Amniotic epithelial cell (primary cell): Measurements from ENCODE around the gene SGPP2.
"Not testable (repeated sequence)": the region's sequence is repeated elsewhere in the genome, so short reads cannot be mapped to it uniquely, and the experiment has no call there.

Experiments
- DNase-seq: peaks from one replicate; pipeline ENCODE4 v3.0.0-alpha.2; 2010; ENCODE audit warnings: low read depth

SGPP2 gene, protein sequence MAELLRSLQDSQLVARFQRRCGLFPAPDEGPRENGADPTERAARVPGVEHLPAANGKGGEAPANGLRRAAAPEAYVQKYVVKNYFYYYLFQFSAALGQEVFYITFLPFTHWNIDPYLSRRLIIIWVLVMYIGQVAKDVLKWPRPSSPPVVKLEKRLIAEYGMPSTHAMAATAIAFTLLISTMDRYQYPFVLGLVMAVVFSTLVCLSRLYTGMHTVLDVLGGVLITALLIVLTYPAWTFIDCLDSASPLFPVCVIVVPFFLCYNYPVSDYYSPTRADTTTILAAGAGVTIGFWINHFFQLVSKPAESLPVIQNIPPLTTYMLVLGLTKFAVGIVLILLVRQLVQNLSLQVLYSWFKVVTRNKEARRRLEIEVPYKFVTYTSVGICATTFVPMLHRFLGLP

DNA sequence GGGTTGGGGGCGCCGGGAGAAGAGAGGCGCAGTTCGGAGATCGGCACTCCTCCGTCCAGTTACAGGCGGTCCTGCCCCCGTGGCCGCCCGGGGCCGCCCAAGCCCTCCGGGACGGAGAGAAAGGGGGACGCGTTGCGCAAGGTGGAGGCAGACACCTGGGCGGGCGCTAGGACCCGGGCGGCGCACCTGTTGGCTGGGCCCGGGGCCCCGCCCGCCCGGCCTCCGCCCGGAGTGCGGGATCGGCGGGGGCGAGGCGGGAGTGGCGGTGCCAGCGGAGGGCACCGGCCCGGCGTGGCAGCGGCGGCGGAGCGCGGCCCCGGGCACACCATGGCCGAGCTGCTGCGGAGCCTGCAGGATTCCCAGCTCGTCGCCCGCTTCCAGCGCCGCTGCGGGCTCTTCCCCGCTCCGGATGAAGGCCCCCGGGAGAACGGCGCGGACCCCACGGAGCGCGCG is at the start of gene SGPP2:
SGPP2 (plus strand) TSS at position 268 of the 453 bp plus-strand sequence; CDS start at position 328, 60 bp downstream.
- DNase-seq = no peak

DNA sequence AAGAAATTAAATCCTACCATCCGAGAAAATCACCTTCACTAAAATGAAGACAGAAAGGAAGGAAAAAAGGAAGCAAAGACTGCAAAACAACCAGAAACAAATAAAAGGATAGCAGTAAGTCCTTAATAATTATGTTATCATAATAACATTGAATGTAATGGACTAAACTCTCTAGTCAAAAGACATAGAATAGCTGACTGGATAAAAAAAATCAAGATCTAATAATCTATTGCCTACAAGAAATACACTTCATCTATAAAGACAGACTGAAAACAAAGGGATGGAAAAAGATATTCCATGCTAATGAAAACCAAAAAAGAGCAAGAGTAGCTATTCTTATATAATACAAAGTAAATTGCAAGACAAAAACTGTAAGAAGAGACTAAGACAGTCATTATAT is 48.5 kb upstream of the SGPP2 start:
- no peak for DNase-seq

DNA sequence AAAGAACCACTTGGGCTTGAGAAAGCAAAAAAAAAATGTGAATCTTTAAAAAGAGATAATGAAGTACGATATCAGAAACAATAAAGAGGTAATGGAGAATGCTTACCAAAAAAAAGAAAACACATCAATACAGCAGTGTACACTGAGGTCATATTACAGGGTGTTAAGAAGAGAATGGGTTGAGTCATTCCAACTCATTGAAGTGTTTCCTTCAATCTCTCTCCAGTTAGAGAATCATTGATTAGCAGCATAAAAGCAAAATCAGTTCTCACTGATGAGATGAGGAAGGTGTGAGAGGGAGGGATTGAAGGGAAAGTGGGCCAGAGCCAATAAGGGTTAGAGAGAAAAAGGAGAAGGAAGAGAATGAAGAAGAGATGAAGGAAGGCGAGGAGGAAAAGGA is 43.9 kb upstream of the SGPP2 start:
- DNase-seq = no peak

DNA sequence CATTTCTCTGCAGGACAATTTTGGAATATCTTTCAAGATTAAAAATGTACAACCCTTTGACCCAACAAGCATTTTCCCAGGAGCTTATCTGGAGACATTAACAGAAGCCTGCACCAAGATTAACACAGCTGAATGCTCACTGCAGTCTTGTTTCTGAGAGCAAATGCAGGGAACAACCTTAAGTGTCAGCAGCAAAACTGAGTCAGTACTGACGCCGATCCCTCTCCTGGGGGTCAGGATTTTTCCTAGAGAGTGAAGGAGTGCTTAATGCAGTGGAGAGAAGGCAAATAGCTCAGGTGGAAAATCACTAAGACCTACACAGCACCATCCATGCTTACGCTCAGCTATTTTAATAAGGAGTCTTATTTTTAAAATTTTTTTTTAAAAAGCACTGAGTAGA is 42.8 kb upstream of the SGPP2 start:
- DNase-seq = no peak

DNA sequence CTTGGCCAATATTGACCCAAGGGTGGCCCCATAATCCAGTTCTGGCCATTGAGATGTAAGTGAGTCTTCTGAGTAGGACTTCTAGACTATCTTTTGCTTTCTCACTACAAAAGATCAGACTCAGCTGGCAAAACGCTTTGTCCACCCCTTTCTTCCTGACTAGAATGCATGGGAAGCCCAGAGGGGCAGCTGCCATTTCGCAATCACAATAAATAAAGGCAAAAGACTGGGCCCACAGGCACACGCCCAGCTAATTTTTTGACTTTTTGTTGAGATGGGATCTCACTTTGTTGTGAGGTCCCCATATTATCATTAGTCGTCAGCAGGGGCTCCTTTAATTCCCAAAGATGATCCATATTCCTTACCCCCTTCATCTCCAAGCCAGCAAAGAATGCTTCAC is 41.1 kb upstream of the SGPP2 start:
- DNase-seq = no peak

DNA sequence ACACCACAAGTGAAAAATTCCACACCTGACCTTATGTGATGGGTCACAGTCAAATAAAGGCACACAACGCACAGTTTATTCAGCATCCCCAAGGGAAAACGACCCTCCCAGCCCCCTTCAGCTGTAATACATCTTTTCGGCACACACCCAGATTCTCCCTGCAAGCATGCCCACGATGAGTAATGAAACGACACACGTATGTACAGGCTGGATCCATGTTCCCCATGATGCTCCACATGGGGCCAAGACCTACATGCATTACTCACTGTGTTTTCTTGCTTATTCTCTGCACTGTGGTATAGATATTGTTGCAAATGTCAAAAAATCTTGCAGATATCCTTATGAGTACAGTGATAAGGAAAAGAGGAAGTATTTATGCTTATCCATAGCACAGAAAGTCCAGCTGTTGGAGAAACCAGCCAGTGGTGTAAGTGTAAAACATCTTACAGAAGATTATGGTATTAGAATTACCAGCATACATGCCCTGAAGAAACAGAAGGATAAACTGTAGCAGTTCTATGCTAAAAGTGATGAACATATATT is 32.5 kb upstream of the SGPP2 start:
- no peak for DNase-seq

DNA sequence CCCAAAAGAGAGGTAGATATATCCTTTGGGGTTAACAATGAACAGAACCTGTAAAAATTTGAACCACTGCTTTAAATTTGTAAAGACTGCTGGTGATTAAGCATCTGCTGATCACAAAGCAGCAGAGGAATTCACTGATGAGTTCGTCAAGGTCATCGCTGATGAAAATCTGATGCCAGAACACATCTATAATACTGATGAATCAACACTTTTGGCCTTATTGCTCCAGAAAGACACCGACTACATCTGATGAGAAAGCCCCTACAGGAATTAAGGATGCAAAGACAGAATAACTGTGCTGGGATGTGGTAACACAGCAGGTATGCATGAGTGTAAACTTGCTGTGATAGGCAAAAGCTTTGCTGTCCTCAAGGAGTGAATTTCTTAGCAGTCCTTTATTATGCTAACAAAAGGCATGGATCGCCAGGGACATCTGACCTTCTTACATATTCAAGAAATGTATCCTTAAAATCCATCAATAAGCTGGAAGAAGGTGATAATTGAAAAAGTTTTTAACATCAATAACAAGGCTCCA is 30.5 kb upstream of the SGPP2 start:
- no peak for DNase-seq

DNA sequence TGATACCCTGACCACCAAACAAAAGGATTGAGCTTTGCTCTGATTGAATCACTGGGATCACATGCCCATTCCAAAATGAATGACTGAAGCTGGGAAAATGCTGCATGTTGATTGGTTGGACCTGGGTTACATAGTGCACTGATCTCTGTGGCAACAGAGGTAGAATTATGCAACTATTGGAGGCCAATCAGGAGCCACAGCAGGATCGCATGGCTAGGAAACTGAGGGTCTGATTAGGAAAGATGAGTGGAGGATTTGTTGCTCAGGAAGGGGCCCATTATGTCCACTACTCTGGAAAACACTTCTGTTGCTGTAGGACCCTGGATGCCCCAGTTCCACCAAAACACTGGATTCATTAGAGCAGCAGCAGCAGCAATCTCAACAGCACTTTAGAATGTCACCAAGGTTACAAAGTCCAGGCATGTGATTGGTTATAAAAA is 25.9 kb upstream of the SGPP2 start:
- DNase-seq = no peak

DNA sequence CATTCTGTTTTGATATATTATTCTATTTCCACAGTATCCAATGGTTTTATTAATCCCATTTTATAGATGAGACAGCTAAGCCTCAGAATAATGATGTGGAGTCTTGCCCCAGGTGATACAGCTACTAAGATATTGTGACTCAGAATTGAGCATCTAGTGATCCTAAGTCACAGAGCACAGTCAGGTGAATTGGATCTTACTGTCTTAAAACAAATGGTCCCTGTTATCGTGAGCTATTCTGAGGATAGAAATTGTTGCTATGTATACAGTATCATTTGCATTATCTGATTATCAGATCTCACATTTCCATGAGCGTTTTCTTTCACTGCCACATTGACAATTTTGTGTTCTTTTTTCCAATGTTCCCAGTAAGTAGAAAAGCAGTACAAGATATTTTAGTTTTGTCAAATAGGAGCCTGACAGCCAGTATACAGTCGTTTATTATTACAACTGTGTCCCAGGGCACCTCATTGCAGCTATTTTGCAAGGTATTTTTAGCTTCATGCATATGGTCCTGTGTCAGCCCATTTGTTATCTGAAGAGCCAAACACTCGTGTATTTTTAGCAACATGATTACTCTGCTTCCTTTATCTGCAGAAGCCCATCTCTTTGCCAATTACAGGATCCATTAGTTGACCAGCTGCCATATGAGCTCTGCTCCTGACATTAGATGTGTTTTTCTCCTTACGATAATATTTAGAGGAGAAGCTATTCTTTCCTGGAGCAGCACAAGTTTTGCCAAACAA is 25.1 kb upstream of the SGPP2 start:
- DNase-seq = no peak

DNA sequence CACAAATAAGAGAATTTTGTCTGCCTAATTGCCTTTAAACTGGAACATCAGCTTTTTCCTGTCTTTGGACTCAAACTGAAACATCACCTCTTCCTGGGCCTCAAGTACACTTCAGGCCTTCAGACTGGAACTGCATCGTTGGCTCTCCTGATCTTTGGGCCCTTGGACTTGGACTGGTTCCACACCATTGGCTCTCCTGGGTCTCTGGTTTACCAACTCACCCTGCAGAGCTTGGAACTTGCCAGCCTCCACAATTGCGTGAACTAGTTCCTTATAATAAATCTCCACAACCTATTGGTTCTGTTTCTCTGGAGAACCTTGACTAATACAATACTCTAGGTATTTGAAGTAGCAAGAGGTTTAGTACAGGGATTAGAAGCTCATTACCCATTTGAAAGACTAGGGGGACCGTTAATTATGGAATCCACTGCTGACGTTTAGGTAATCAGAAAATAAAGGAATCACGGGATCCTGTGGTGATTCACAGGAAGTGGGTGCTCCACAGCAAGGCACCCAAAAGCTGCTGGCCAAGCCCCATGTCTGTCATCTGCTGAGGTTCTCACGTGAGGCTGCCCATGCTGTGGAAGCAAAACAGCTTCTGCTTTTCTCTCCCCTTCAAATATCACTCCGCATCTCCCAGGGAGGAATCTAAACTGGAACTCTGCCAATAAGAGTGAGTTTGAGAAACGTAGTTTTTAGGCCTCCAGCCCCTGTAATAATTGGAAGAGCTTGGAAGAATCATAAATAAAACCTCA is 20.0 kb upstream of the SGPP2 start:
- DNase-seq = no peak

DNA sequence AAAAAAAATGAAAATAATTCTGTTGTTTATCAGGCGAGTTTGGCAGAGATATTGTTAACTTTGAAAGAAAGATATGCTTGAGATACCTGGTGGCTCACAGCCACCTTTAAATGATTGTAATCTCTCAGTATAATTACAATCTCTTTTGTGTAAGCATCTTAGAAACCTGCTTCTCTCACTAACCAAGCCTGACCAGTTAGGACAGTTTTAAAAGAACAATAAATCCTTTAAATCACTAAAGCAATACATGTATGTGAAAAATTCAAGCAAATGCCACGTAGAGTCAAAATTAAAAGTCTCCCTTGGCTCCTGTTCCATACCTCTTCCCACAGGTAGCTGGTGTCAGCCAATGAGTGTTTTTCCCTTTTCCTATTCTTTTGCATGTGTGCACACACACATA is 15.7 kb upstream of the SGPP2 start:
- DNase-seq = no peak

DNA sequence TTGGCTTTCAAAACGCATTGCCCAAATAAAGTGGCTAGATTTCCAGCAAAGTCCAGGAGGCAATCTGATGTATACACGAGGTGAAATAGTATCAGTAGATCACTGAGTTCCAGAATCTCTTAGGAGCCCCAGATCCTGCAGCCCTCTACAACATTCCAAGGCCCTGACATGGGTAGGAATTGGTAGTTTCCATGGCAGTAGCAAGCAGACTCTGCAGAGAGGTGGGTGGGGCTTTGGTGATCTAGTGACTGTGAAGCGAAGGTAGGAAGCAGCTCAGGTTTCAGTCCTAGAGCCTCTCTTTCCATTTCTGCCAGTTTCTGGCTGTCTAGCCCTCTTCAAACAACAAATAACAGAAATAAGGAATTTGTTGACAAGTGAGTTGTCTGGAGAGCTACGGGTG is 13.8 kb upstream of the SGPP2 start:
- no peak for DNase-seq

DNA sequence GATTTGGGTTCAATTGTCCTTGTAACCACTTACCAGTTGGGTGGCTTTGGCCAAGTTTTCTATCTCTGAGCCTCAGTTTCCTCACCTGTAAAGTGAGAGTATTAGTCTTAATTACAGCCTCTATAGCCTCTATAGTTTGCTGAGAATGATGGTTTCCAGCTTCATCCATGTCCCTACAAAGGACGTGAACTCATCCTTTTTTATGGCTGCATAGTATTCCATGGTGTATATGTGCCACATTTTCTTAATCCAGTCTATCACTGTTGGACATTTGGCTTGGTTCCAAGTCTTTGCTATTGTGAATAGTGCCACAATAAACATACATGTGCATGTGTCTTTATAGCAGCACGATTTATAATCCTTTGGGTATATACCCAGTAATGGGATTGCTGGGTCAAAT is 12.0 kb upstream of the SGPP2 start:
- DNase-seq = not testable (repeated sequence)

DNA sequence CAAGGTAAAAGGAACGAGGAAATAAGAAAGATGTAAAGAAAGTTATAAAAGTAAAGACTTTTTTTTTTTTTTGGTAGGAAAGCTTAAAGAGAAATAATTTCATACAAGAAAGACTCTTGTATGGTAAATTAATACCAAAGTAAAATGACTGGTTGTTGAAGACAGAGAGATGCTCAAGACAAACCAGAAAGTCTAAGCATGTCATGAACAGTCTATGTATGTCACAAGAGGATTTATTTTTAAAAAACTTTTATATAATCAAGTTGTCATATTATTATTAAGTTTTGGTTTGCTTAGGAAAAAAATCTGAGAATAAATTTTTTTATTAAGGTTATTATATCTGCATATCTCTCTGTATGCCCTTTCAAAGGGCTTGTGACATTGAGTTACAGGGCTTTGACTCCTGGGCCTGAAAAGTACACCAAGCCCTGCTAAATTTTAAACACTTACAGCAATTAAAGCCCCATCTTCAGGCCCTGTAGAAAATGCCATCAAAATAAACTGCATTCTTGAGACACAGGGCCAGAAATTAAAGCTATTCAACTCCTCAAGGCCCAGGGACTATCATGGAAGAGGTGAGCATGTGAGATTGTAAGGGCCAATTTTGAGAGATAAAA is 10.9 kb upstream of the SGPP2 start:
- DNase-seq = no peak

DNA sequence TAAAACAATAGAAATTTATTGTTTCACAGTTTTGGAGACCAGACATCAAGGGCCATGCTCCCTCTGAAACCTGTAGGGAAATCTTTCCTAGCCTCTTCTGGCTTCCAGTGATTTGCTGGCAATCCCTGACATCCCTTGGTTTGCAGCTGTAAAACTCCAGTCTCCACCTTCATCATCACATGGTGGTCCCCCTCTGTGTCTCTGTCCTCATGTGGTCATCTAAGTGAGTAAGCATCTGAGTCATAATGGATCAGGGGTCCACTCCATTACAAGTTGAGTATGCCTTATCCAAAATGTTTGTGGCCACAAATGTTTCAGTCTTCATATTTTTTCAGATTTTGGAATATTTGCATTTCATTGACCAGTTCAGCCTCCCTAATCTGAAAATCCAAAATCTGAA is 5.6 kb upstream of the SGPP2 start:
- no peak for DNase-seq

DNA sequence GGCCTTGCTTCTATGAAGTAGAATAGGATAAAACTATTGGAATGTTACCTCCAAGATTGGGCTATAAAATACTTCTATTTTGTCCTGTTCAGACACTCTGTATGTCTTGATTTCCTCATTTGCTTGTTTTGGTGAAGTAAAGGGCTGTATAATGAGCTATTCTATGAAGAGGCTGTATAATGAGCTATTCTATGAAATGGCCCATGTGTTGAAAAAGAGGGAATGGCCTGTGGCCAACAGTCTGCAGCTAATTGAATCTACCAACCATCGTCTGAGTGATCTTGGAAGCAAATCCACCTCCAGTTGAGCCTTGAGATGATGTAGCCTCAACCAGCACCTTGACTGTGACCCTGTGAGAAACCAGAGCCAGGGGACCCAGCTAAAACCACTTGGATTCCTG is 3.8 kb upstream of the SGPP2 start:
- no peak for DNase-seq

DNA sequence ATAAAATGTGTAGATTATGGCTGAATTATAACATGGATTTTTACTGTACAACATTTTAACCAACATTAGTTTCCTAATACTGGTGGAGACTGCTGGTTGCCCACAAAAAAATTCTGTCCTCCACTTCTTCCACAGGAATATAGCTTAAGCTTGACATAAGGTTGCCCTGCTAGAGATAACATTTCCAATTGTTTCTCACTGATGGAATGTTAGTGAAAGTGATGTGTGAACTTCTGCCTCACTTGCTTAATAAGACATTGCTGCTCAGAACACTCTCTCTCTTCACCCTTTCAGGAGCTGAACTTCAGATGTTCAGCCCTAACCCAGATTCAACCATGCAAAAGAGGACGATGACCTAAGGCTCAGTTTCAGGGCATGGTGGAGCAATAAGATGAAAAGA is 2.7 kb upstream of the SGPP2 start:
- no peak for DNase-seq

DNA sequence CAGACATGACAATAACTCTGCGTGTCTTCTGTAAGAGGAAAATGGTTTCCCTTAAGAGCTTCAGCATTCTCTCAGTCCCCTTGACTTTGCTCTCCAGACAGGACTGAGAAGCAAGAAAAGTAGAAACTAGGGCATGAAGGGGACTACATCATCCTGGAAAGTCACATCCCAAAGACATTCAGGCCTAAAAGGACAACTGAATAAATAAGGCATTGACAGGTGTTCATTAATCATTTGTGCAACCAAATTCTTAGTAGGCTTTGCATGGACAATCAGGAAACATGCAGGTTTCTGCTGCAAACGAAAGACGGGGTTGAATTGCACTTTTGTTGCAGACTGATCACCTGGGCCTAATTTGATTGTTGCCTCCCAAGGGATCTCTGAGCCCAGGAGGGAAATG is 1.2 kb upstream of the SGPP2 start:
- no peak for DNase-seq

DNA sequence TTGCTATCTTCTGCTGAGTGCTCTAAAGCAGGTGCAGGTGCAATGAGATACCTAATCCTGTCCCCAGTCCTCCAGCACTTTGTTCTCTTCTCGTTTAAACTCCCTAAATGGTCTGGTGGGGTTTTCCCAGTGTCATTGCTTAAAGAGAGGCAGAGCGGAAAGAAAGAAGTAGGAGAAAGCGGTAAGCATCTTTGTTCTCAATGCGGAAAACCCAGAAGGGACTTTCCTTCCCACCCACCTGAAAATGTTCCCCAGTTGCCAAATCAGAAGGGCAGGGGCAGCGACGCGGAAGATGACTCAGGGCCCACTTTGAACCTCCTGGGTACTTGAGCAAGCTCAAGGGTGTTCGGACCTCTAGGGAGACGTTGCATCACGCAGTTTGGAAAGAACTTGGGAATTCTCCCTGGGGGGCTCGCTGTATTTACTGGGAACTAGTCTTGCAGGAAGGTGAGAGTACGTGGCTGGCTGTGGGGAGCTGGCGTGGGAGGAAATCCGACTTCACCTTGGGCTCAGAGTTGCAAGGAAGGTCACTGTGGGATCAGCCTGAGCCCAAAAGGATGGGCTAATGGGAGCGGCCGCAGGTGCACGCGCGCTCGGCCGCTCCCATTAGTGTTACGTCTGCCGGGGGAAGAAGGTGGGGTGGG is 589 bp upstream of the SGPP2 start:
- no peak for DNase-seq

DNA sequence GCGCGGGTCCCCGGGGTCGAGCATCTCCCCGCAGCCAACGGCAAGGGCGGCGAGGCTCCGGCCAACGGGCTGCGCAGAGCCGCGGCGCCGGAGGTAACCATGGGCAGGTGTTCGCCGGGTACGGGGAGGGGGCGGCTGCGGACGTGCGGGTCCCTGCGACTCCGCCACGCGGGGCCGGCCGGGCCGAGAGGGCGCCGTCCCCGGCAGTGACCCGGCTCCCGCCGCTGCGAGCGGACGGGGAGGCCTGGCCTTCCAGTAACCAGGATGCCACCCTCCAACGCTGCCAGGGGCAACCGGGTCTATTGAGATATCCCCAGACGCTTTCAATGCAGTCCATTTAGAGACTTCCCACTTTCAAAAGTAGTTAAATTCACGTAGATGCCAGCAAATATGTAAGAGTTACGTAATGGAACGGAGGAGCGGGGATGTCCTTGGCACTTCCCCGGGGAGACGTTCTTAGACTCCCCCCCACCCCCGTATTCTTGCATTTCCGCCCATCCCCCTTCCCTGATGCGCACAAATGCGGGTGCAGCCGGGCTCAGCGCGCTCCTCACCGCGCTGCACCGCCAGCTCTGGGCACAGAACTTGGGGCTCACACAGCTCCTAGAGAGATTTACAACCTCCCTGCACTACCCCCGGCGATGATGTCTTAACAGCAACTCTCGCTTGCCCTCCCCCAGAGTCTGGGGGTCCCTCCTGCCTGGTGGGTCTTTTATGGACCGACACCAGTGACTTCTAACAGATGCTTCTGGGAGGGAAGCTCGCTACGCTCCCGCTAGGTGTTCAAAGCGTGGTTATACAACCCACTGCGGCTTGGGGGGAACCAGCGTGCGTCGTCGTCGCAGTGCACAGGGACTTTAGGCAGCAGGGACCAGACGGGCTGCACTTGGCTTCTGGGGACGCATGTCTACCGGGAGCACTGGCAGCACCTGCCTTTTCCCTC is 657 bp downstream of the SGPP2 start:
- no peak for DNase-seq
